ENCODE data around the gene SULT2A1. TPM values are rescaled to one million over a fixed set of nuclear protein-coding genes. Genes with fewer than 3 reads are reported as not detected.

The SULT2A1 gene
- total RNA-seq, 1 donor from 2014 or later, result not detected

GRCh38 chr19:47839411-47839810 is 46.7 kb downstream of the SULT2A1 start:
- H3K27me3 ChIP-seq (ENCODE audit: control insufficient read depth, insufficient read depth, low read length), result no peaks in the 10 kb centered on the region
- H3K36me3 ChIP-seq (ENCODE audit: control insufficient read depth, insufficient read depth, low read length), result no peaks in the 10 kb centered on the region
- DNase-seq (ENCODE audit: low read depth) (no peak), FAIRE-seq (no peak)
- TF ChIP-seq CTCF (IDR thresholded peaks at IDR 0.05; ENCODE audit: insufficient read depth, low read length, severe bottlenecking), result no peak
- H3K4me3 ChIP-seq (ENCODE audit: low read depth, low read length), result no peak overlapping the region

- Histone ChIP-seq H3K36me3 (ENCODE audit: control insufficient read depth, insufficient read depth, low read length) (no peaks in the 10 kb centered on the region), H3K27me3 (ENCODE audit: control insufficient read depth, insufficient read depth, low read length) (no peaks in the 10 kb centered on the region), H3K4me3 (ENCODE audit: low read depth, low read length) (no peak overlapping the region)
- DNase-seq (ENCODE audit: low read depth) (no peak), FAIRE-seq (no peak)
- no peak for TF ChIP-seq CTCF (IDR thresholded peaks at IDR 0.05; ENCODE audit: insufficient read depth, low read length, severe bottlenecking)
Measured at GRCh38 chr19:47836038-47836437, 50.1 kb downstream of the SULT2A1 start.

- H3K4me3 ChIP-seq (ENCODE audit: low read depth, low read length), result no peak overlapping the region
- H3K36me3 ChIP-seq (ENCODE audit: control insufficient read depth, insufficient read depth, low read length), result no peaks in the 10 kb centered on the region
- TF ChIP-seq CTCF (IDR thresholded peaks at IDR 0.05; ENCODE audit: insufficient read depth, low read length, severe bottlenecking), result no peak
- no peak for DNase-seq (ENCODE audit: low read depth)
- FAIRE-seq, result no peak
- H3K27me3 ChIP-seq (ENCODE audit: control insufficient read depth, insufficient read depth, low read length), result no peaks in the 10 kb centered on the region
Measured at GRCh38 chr19:47832723-47833122, 53.4 kb downstream of the SULT2A1 start.

- DNase-seq (ENCODE audit: low read depth) (no peak), FAIRE-seq (peak; percentile 85)
- no peak for TF ChIP-seq CTCF (IDR thresholded peaks at IDR 0.05; ENCODE audit: insufficient read depth, low read length, severe bottlenecking)
- no peak overlapping the region for H3K4me3 ChIP-seq (ENCODE audit: low read depth, low read length)
- no peaks in the 10 kb centered on the region for H3K27me3 ChIP-seq (ENCODE audit: control insufficient read depth, insufficient read depth, low read length)
- H3K36me3 ChIP-seq (ENCODE audit: control insufficient read depth, insufficient read depth, low read length), result no peaks in the 10 kb centered on the region
Measured at GRCh38 chr19:47826800-47827199, 59.3 kb downstream of the SULT2A1 start.

GRCh38 chr19:47824396-47824795 is 61.7 kb downstream of the SULT2A1 start:
- no peak for FAIRE-seq

More at GRCh38 chr19:47824396-47824795, 61.7 kb downstream of the SULT2A1 start:
- Histone ChIP-seq H3K36me3 (ENCODE audit: control insufficient read depth, insufficient read depth, low read length) (no peaks in the 10 kb centered on the region), H3K27me3 (ENCODE audit: control insufficient read depth, insufficient read depth, low read length) (peaks cover 4% of the 10 kb centered on the region), H3K4me3 (ENCODE audit: low read depth, low read length) (no peak overlapping the region)
- TF ChIP-seq CTCF (IDR thresholded peaks at IDR 0.05; ENCODE audit: insufficient read depth, low read length, severe bottlenecking), result no peak
- no peak for DNase-seq (ENCODE audit: low read depth)
